Osteocyte (in vitro differentiated cells): ENCODE measurements around the gene THAP8. TPM values are rescaled to one million over a fixed set of nuclear protein-coding genes. Genes with fewer than 3 reads are reported as not detected.

Experiments used
- DNase-seq: peaks from one replicate; pipeline ENCODE4 v3.0.0; 2021; ENCODE audit warnings: mixed read lengths; ENCODE audit not compliant: unreplicated experiment; ENCODE audit errors: extremely low spot score
- H3K27ac Mint-ChIP-seq: one replicate; pipeline ENCODE4 v1.8.0; 2021; ENCODE audit warnings: mild to moderate bottlenecking, mixed read lengths; ENCODE audit not compliant: unreplicated experiment
- H3K27me3 Mint-ChIP-seq: one replicate; pipeline ENCODE4 v1.8.0; 2021; ENCODE audit warnings: mixed read lengths; ENCODE audit not compliant: unreplicated experiment
- H3K36me3 Mint-ChIP-seq: one replicate; pipeline ENCODE4 v1.8.0; 2021; ENCODE audit warnings: mixed read lengths; ENCODE audit not compliant: unreplicated experiment
- H3K4me1 Mint-ChIP-seq: one replicate; pipeline ENCODE4 v1.8.0; 2021; ENCODE audit warnings: mixed read lengths; ENCODE audit not compliant: unreplicated experiment
- H3K4me3 Mint-ChIP-seq: one replicate; pipeline ENCODE4 v1.8.0; 2021; ENCODE audit warnings: mild to moderate bottlenecking, moderate library complexity, mixed read lengths; ENCODE audit not compliant: unreplicated experiment
- H3K9me3 Mint-ChIP-seq: one replicate; pipeline ENCODE4 v1.8.0; 2021; ENCODE audit warnings: mixed read lengths; ENCODE audit not compliant: unreplicated experiment
- CTCF ChIP-seq: fragments of 200-600 bp; sonication (generic); IDR thresholded peaks from 2 replicates; pipeline ENCODE4 v1.5.0; 2021; ENCODE audit warnings: antibody characterized with exemption, mild to moderate bottlenecking, moderate library complexity
- total RNA-seq: library from RNA; stranded (reverse); gene quantifications from 2 replicates; pipeline ENCODE4 v1.2.1, GENCODE V29; 2021

The THAP8 gene
- total RNA-seq, 1 donor from 2014 or later: 8.0 TPM

DNA sequence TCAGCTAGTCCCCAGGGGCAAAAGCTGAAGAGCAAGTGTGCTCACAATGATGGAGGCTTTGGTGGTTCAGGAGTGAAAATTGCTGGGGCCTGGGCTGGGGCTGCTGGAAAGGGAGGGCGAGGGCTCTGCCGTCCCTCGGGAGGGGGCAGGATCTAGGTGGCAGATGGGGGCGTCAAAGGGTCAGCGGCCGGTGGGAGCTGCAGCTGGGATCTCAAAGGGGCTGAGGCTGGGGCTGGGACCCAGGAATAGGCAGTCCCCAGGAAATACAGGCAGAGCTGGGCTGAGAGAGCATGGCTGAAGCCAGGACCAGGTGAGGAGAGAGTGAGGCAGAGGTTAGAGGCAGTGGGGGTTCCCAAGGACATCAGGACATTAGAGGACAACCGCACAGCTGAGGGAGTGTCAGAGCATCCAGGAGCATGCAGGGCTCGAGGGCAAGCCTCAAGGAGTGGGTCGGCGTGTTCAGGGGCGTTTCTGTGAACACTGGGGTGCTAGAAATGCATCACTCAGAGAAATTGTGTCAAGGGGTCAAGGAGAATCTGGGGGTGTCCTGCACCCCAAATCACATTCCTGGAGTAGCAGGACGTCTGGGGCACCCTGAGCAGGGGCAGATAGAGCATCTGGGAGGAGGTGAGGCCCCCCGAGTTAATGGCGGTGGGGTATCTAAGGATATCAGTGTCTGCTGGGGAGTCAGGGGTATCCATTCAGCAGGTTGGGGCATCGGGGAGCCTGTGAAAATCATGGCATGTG is 44.3 kb downstream of the THAP8 start:
- Mint-ChIP-seq H3K4me1 (peaks cover 27% of the 10 kb centered on the region), H3K27ac (peak overlapping the region; percentile 29), H3K4me3 (peak overlapping the region; percentile 66), H3K36me3 (no peaks in the 10 kb centered on the region), H3K9me3 (no peaks in the 10 kb centered on the region), H3K27me3 (no peaks in the 10 kb centered on the region)
- no peak for DNase-seq
- no peak for TF ChIP-seq CTCF

DNA sequence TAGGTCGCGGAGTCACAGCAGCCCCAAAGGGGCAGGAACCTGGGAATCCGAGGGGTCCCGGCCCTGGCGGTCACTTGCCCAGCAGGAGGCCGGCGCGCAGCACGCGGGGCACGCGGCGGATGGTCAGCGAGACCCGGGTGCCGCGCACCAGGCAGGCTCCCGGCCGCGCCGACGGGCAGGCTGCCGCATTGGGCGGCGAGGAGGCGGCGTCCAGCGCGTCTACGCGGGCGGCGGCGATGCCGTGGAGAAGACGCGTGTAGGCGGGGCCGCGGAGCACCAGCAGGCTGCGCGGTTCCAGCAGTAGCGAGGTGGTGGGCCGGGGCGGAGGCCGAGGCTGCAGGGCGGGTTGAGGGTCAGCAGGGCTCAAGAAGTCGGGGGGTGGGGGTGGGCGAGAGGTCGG is 44.9 kb downstream of the THAP8 start:
- Mint-ChIP-seq H3K36me3 (no peaks in the 10 kb centered on the region), H3K4me3 (peak overlapping the region; percentile 66), H3K9me3 (no peaks in the 10 kb centered on the region), H3K27me3 (no peaks in the 10 kb centered on the region), H3K4me1 (peaks cover 22% of the 10 kb centered on the region), H3K27ac (peak overlapping the region; percentile 29)
- no peak for TF ChIP-seq CTCF
- peak; percentile 85 for DNase-seq

- no peak for DNase-seq
- TF ChIP-seq CTCF: no peak
- H3K4me1 Mint-ChIP-seq: peaks cover 16% of the 10 kb centered on the region
These were observed 45.6 kb downstream of the THAP8 start, which contains the start of gene SYNE4 for GRCh38 chr19:36008336-36008978. Gene SYNE4 (minus strand): TSS chr19:36008813. CDS start chr19:36008681, 132 bp downstream.

DNA sequence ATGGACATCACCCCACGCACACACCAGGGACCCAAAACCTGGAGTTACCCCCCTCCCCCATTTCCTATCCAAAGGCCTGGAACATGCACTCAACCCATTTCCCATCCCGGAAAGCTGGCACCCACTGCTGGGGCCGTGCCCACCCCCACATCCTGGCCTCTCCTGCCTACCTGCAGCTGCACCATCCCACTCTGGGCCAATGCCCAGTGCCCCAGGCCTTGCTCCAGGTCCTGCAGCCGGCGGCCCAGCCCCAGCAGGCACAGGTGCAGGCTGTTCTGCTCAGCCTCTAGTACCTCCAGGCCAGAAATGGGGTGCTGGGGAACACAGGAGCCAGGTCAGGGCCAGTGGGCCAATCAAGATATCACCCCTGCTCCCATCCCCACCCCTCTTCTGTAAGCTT is 47.1 kb downstream of the THAP8 start:
- Mint-ChIP-seq H3K27ac (no peak overlapping the region), H3K4me1 (peaks cover 10% of the 10 kb centered on the region), H3K4me3 (no peak overlapping the region), H3K36me3 (no peaks in the 10 kb centered on the region), H3K27me3 (no peaks in the 10 kb centered on the region), H3K9me3 (no peaks in the 10 kb centered on the region)
- no peak for DNase-seq
- no peak for TF ChIP-seq CTCF

More at GRCh38 chr19:36008336-36008978, 45.6 kb downstream of the THAP8 start, which contains the start of gene SYNE4:
- peak within 1 kb of the TSS; percentile 66 for H3K4me3 Mint-ChIP-seq
- no peaks in the 10 kb centered on the region for H3K36me3 Mint-ChIP-seq
- H3K27ac Mint-ChIP-seq: peak within 1 kb of the TSS; percentile 29
- H3K27me3 Mint-ChIP-seq: no peaks in the 10 kb centered on the region
- H3K9me3 Mint-ChIP-seq: no peaks in the 10 kb centered on the region

- no peak overlapping the region for H3K4me3 Mint-ChIP-seq
- no peak overlapping the region for H3K27ac Mint-ChIP-seq
- no peaks in the 10 kb centered on the region for H3K9me3 Mint-ChIP-seq
- no peaks in the 10 kb centered on the region for H3K27me3 Mint-ChIP-seq
- peaks cover 5% of the 10 kb centered on the region for H3K36me3 Mint-ChIP-seq
- TF ChIP-seq CTCF: no peak
- no peak for DNase-seq
- H3K4me1 Mint-ChIP-seq: no peaks in the 10 kb centered on the region
These were observed 50.8 kb downstream of the THAP8 start for GRCh38 chr19:36003284-36003683.
